ENCODE measurements around the gene EEF1A2. TPM values are rescaled to one million over a fixed set of nuclear protein-coding genes. Genes with fewer than 3 reads are reported as not detected.

The EEF1A2 gene
- total RNA-seq, 1 experiment from 2014 or later = 359 TPM

- peak; percentile 97 for DNase-seq
- Mint-ChIP-seq H3K27me3 (ENCODE audit: unreplicated experiment) (peaks cover 4% of the 10 kb centered on the region), H3K4me1 (ENCODE audit: low read depth, unreplicated experiment) (peaks cover 58% of the 10 kb centered on the region), H3K4me3 (ENCODE audit: low read depth, unreplicated experiment) (peak overlapping the region; percentile 89), H3K27ac (ENCODE audit: unreplicated experiment) (peak overlapping the region; percentile 84), H3K36me3 (ENCODE audit: insufficient read depth, unreplicated experiment) (peaks cover 55% of the 10 kb centered on the region), H3K9me3 (ENCODE audit: low read depth, unreplicated experiment) (no peaks in the 10 kb centered on the region)
- intact Hi-C loops (cut with micrococcal nuclease; ENCODE audit: unreplicated experiment) = loop anchor here (2.0 to 5.0 kb wide), 5 partner anchors 39 to 434 kb away; partner anchors contain the start of genes GMEB2 and TPD52L2
- CTCF ChIA-PET = interaction anchor here (0.7 to 3.2 kb wide), 44 partner anchors 8 to 586 kb away, joined by 3 to 37 read pairs (median 5); partner anchors contain the start of genes ARFRP1, GMEB2, HELZ2 and PPDPF
- TF ChIP-seq, protein P1, sequence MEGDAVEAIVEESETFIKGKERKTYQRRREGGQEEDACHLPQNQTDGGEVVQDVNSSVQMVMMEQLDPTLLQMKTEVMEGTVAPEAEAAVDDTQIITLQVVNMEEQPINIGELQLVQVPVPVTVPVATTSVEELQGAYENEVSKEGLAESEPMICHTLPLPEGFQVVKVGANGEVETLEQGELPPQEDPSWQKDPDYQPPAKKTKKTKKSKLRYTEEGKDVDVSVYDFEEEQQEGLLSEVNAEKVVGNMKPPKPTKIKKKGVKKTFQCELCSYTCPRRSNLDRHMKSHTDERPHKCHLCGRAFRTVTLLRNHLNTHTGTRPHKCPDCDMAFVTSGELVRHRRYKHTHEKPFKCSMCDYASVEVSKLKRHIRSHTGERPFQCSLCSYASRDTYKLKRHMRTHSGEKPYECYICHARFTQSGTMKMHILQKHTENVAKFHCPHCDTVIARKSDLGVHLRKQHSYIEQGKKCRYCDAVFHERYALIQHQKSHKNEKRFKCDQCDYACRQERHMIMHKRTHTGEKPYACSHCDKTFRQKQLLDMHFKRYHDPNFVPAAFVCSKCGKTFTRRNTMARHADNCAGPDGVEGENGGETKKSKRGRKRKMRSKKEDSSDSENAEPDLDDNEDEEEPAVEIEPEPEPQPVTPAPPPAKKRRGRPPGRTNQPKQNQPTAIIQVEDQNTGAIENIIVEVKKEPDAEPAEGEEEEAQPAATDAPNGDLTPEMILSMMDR (IDR thresholded peaks at IDR 0.05; ENCODE audit: unreplicated experiment) = no peak
- no TSS peak for BruUV-seq (replicated peaks)
Measured at GRCh38 chr20:63538204-63539091, 39.6 kb upstream of the EEF1A2 start.

DNA sequence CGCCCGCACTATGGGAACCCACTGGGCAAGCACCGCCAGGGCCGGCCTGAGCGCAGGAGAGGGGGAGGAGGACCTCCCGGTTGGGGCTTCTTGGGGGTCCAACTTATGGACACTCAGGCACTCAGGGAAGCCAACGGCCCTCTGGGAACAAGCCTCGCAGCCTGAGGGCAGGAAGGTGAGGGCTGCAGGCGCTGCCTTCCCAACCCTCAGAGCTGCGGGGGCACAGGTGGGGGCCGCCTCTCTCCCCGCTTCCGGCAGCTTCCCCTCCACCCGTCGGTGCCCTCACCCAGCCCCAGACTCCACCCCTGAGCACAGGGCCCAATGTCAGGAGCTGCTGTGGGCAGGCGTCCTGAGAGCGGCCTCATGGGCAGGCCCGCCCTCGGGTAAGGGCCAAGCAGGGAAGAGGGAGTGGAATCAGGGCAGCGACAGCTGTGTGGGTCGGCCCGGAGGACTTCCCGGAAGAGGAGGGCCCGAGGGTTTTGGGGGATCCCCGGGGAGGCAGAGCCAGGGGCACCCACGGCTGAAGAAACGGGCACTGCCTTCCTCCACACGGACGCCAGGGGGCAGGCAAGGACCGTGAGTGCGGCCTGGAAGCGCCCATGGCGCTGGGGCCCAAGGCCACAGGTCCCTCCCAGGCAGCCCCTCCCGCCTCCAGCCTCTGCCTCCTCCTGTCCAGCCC is 38.8 kb upstream of the EEF1A2 start:
- Mint-ChIP-seq H3K4me1 (ENCODE audit: low read depth, unreplicated experiment) (peaks cover 60% of the 10 kb centered on the region), H3K36me3 (ENCODE audit: insufficient read depth, unreplicated experiment) (peaks cover 62% of the 10 kb centered on the region), H3K9me3 (ENCODE audit: low read depth, unreplicated experiment) (no peaks in the 10 kb centered on the region), H3K4me3 (ENCODE audit: low read depth, unreplicated experiment) (peak overlapping the region; percentile 89), H3K27me3 (ENCODE audit: unreplicated experiment) (no peaks in the 10 kb centered on the region), H3K27ac (ENCODE audit: unreplicated experiment) (peak overlapping the region; percentile 84)
- BruUV-seq (replicated peaks) = no TSS peak
- TF ChIP-seq, protein P1 (IDR thresholded peaks at IDR 0.05; ENCODE audit: unreplicated experiment) = peak; percentile 99
- peak; percentile 100 for DNase-seq
- intact Hi-C loops (cut with micrococcal nuclease; ENCODE audit: unreplicated experiment) = loop anchor here (2.0 to 5.0 kb wide), 5 partner anchors 40 to 435 kb away; partner anchors contain the start of genes GMEB2 and TPD52L2
- CTCF ChIA-PET = interaction anchor here (0.7 to 3.2 kb wide), 41 partner anchors 8 to 587 kb away, joined by 3 to 37 read pairs (median 5); partner anchors contain the start of genes ARFRP1, HELZ2, PPDPF and PRPF6

GRCh38 chr20:63536997-63537524 is 38.2 kb upstream of the EEF1A2 start, which contains the start of gene PTK6:
TSS of gene PTK6 (minus strand) at chr20:63537376. CDS start at chr20:63537314, 62 bp downstream.
- H3K27ac Mint-ChIP-seq (ENCODE audit: unreplicated experiment) = peak within 1 kb of the TSS; percentile 84
- H3K4me3 Mint-ChIP-seq (ENCODE audit: low read depth, unreplicated experiment) = peak within 1 kb of the TSS; percentile 89
- peaks cover 66% of the 10 kb centered on the region for H3K4me1 Mint-ChIP-seq (ENCODE audit: low read depth, unreplicated experiment)
- H3K36me3 Mint-ChIP-seq (ENCODE audit: insufficient read depth, unreplicated experiment) = peaks cover 67% of the 10 kb centered on the region
- TF ChIP-seq, protein P1 (IDR thresholded peaks at IDR 0.05; ENCODE audit: unreplicated experiment) = no peak
- TSS peak; percentile 52 for BruUV-seq (replicated peaks)
- intact Hi-C loops (cut with micrococcal nuclease; ENCODE audit: unreplicated experiment) = loop anchor here (5.0 kb wide), 3 partner anchors 40 to 435 kb away; no protein-coding TSS in a partner anchor
- no peaks in the 10 kb centered on the region for H3K9me3 Mint-ChIP-seq (ENCODE audit: low read depth, unreplicated experiment)
- no peaks in the 10 kb centered on the region for H3K27me3 Mint-ChIP-seq (ENCODE audit: unreplicated experiment)
- peak; percentile 90 for DNase-seq
- CTCF ChIA-PET = interaction anchor here (0.6 to 3.2 kb wide), 27 partner anchors 9 to 582 kb away, joined by 3 to 37 read pairs (median 7); partner anchors contain the start of genes ARFRP1, HELZ2, PPDPF and PRPF6
